Fibroblast of mammary gland (primary cell): ENCODE measurements around the gene GUK1.

Source experiments
- DNase-seq: peaks from one replicate; pipeline ENCODE4 v3.0.0-alpha.2; 2010; ENCODE audit warnings: low read depth
- H3K4me3 ChIP-seq: 2 replicates; pipeline ENCODE4 v1.5.1; 2011; ENCODE audit warnings: low read depth, mild to moderate bottlenecking, low read length, moderate library complexity; ENCODE audit not compliant: control insufficient read depth
- CTCF ChIP-seq: conservative IDR thresholded peaks from 2 replicates; pipeline ENCODE4 v1.5.1; 2011; ENCODE audit warnings: low read depth, low read length, inconsistent platforms; ENCODE audit not compliant: control insufficient read depth, insufficient read depth

The GUK1 gene

DNA sequence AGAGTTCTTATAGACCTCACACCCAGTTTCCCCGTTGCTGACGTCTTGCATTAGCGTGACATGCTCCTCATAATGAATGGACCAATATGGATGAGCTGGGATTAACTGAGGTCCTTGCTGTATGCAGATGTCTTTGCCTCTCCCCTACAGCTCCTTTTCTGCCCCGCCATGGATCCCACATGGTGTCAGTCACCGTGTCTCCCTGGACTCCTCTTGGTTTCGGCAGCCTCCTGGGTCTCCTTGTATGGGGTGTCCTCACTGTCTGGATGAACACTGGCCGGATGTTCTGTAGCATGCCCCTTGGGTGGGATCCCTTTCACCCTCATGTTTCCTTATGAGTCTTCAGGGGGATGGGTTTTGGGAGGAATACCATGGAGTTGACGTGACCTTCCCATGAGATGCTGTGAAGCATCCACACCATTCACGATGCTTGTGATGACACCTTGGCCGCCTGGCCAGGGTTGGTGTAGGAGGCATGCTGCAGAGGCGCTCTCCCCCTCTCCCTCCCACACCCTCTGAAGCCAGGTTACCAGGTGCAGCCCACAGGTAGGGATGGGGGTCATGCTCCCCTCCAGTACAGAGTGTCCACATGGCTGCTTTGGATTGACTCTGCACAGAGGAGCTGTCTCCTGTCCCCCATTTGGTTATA, 14.1 kb downstream of the GUK1 start:
- no peak overlapping the region for H3K4me3 ChIP-seq
- no peak for DNase-seq
- no peak for TF ChIP-seq CTCF

DNA sequence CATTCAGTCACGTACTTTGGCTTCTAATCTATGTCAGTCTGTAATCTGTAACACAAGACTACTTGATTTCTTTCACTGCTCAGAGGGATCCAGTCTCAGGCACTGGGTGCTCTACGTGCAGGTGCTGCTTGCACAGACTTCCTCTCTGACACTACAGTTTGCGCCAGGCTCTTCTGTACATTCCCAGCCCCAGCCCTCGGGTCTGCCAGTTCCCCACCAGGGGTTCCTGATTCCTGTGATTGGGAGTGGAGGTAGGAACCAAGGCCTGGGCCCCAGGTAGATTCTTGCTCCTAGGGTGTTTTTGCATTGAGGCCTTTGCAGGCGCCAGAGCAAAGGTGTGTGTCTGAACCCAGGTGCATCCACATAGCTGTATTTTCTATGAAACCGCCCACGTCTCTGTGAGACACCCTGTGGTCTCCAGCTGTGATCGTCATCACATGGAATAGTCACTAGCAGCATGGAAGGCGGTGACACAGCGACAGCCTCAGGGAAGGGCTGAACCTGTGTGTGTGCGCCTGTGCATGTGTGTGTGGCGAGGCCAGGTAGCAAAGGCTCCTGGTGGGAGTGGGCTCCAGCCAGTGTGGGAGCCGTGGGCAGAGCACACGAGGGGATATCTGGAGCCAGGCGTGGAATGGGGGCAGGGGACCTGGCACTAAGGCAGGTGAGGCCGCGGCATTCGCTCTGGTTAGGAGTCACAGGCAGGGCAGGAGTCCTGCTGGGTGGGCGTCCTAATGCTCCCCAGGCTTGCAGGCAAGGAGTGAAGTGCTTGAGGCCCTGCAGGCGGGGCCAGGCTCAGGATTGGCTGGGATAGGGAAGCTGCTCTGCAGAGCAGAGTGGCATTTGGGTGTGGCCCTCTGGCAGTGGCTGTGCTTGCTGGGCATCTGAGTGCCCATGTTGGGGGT, 14.8 kb downstream of the GUK1 start:
- H3K4me3 ChIP-seq: no peak overlapping the region
- no peak for DNase-seq
- no peak for TF ChIP-seq CTCF

DNA sequence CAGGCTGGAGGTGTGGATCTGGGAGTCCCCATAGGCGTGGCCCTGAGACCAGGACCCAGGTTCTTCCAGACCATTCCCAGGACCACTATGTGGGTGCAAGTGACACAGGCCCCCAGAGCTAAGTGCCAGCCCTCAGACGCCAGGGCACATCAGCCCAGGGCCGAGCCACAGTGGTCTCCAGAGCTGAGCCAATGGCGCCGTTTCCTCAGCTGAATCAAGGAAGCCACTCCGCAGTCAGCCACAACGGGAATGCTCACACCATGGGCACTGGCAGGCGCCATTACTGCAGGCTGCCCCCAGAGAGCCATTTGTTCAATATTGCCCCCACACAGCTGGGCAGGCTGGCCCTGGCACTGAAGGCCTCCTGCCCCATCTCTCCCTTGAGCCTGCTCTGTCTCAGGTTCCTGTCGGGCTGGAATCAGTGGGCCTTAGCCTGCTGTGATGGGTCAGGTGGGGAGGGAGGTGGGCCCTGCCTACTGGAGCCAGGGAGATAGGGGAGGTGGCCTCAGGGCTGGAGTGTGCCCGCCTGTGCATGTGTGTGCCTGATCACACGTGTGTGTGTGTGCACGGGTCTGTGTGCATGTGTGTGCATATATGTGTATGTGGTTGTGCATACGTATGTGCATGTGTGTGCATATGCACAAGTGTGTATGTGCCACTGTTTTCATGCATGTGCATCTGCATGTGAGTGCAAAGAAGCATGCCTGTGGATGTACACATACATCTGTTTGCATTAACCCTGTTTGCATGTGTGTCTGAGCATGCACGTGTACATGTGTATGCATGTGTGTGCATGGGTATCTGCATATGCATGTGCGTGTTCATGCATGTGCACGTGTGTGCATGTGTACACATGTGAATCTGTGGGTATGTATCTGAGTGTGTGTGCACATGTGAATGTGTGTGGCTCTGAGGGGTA, 15.8 kb downstream of the GUK1 start:
- DNase-seq: no peak
- no peak for TF ChIP-seq CTCF
- H3K4me3 ChIP-seq: no peak overlapping the region

DNA sequence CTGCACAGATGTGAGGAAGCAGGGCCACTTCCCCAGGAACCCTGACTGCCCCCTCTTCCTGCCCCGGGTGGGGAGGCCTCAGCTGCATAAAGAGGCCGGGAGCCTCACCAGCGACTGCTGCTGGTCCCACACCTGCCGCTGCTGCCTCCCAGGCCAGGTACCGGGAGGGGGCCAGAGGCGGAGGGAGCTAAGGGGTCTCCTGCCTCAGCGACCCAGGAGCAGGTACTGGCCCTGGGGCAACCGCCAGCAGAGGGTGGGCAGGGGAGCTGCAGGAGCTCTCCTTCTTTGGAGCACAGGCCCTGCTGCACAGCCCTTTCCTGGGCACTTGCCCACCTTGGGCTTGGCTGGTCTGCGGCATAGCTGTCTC, 16.4 kb downstream of the GUK1 start:
- H3K4me3 ChIP-seq: no peak overlapping the region
- TF ChIP-seq CTCF: no peak
- DNase-seq: no peak

DNA sequence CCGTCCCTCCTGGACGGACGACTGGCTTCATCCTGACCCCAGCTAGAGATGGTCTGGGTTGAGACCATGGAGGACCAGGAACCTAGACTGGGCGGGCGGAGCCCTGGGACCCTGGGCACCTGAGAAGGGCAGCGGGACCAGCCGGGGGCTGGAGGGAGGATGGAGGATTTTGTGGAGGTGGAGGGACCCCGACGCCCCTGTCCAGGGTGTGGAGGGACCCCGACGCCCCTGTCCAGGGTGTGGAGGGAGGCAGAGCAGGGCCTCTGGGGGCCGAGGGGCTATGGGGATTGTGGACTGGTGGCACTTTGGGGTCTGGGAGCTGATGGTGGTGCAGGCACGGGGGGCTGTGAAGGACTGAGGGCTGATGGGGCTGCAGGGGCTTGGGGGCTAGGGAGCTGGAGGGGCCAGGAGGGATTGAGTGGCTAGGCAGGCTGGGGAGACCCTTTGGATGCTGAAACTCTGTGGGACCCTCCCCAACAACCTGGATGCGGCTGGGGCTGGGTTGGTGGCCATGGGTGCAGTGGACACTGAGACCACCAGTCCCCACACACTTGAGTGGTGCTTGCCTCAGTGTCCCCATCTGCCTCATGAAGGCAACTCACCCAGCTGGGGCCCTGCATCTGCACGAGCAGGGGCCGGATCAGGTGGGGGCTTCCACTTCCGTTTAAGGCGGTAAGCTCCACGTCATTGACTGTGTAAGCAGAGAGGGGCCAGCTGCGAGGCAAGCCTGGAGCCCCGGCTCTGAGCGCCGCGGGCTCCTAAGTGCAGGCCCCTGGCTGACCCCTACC, 17.1 kb downstream of the GUK1 start:
- no peak overlapping the region for H3K4me3 ChIP-seq
- no peak for TF ChIP-seq CTCF
- no peak for DNase-seq

DNA sequence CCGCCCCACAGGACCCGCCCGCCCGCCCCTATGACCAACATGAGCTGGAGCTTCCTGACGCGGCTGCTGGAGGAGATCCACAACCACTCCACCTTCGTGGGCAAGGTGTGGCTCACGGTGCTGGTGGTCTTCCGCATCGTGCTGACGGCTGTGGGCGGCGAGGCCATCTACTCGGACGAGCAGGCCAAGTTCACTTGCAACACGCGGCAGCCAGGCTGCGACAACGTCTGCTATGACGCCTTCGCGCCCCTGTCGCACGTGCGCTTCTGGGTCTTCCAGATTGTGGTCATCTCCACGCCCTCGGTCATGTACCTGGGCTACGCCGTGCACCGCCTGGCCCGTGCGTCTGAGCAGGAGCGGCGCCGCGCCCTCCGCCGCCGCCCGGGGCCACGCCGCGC, 17.6 kb downstream of the GUK1 start:
- no peak for TF ChIP-seq CTCF
- DNase-seq: no peak
- H3K4me3 ChIP-seq: no peak overlapping the region
